ENCODE results near the gene TMC5.

DNA sequence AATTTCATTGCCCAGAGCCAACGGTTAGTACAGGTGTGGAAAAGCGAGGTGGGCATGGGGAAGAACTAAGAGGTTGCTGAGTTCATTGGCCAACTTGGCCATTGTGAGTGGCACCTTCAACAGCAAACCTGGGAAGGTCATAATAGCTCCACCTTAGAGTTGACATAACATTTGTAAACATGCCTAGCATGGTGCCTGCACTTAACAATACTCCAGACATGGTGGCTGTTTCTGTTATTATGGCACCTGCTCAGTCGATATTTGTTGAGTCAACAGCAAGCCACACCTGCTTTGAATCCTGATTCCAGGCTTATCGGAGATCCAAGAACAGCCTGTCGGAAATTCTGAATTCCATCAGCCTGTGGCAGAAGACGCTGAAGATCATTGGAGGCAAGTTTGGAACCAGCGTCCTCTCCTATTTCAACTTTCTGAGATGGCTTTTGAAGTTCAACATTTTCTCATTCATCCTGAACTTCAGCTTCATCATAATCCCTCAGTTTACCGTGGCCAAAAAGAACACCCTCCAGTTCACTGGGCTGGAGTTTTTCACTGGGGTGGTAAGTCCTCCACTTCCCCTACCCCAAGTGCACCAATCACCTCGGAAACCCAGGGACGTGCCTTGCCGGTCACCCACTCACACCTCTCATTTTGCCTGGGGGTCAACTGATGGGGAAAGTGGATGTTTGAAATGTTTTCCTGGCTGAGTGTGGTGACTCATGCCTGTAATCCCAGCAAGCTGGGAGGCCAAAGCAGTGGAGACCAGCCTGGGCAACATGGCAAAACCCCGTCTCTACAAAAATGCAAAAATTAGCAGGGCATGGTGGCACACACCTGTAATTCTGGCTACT lies 46.0 kb downstream of the TMC5 start:
- TF ChIP-seq, protein P1, sequence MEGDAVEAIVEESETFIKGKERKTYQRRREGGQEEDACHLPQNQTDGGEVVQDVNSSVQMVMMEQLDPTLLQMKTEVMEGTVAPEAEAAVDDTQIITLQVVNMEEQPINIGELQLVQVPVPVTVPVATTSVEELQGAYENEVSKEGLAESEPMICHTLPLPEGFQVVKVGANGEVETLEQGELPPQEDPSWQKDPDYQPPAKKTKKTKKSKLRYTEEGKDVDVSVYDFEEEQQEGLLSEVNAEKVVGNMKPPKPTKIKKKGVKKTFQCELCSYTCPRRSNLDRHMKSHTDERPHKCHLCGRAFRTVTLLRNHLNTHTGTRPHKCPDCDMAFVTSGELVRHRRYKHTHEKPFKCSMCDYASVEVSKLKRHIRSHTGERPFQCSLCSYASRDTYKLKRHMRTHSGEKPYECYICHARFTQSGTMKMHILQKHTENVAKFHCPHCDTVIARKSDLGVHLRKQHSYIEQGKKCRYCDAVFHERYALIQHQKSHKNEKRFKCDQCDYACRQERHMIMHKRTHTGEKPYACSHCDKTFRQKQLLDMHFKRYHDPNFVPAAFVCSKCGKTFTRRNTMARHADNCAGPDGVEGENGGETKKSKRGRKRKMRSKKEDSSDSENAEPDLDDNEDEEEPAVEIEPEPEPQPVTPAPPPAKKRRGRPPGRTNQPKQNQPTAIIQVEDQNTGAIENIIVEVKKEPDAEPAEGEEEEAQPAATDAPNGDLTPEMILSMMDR (IDR thresholded peaks at IDR 0.05 in 2 of 3, conservative IDR thresholded peaks at IDR 0.05 in 1 of 3; ENCODE audit: borderline replicate concordance in 1 of 3, insufficient read depth in 1 of 3, low read depth in 2 of 3, low read length in 2 of 3), result no peak
- TF ChIP-seq EZH2 (IDR thresholded peaks at IDR 0.05) (no peak), EGR1 (IDR thresholded peaks at IDR 0.05; ENCODE audit: low read depth) (no peak), ELF1 (IDR thresholded peaks at IDR 0.05; ENCODE audit: borderline replicate concordance, low read depth) (no peak), TCF7L2 (IDR thresholded peaks at IDR 0.05; ENCODE audit: borderline replicate concordance, extremely low read depth, insufficient read depth, insufficient read length) (no peak), CBX3 (IDR thresholded peaks at IDR 0.05; ENCODE audit: low read depth) (no peak), ZNF274 (IDR thresholded peaks at IDR 0.05; ENCODE audit: low read depth, low read length) (no peak), EZH2phosphoT487 (IDR thresholded peaks at IDR 0.05; ENCODE audit: borderline replicate concordance) (no peak), POLR2A (IDR thresholded peaks at IDR 0.05; ENCODE audit: borderline replicate concordance, extremely low read depth, insufficient read depth, insufficient read length) (no peak)
- TF ChIP-seq, protein P2, sequence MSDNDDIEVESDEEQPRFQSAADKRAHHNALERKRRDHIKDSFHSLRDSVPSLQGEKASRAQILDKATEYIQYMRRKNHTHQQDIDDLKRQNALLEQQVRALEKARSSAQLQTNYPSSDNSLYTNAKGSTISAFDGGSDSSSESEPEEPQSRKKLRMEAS (IDR thresholded peaks at IDR 0.05), result no peak
